A549 (cell line): ENCODE results near the gene RAB6D.
"Not testable (repeated sequence)": the region's sequence is repeated elsewhere in the genome, so short reads cannot be mapped to it uniquely, and the experiment has no call there.

Source experiments
- CTCF ChIP-seq: fragments of >200 bp; sonication (Bioruptor Twin); formaldehyde crosslinking; IDR thresholded peaks from 3 replicates; pipeline ENCODE4 v1.5.1; 2016
- E2F6 ChIP-seq: IDR thresholded peaks from 2 replicates; pipeline ENCODE4 v1.6.1; 2012; ENCODE audit warnings: low read depth, borderline replicate concordance
- EHMT2 ChIP-seq: fragments of 200-600 bp; sonication (generic); IDR thresholded peaks from 2 replicates; pipeline ENCODE4 v1.6.1; 2016; ENCODE audit warnings: antibody characterized with exemption, low read depth, mild to moderate bottlenecking, moderate library complexity
- HMGXB4 ChIP-seq: fragments of 250-450 bp; sonication (Bioruptor Pico); IDR thresholded peaks from 2 replicates; pipeline ENCODE4 v1.5.0; 2021; ENCODE audit warnings: mild to moderate bottlenecking, moderate library complexity, borderline replicate concordance
- MAX ChIP-seq: IDR thresholded peaks from 2 replicates; pipeline ENCODE4 v1.6.1; 2012
- NR3C1 ChIP-seq: fragments of >200 bp; sonication (Bioruptor Twin); formaldehyde crosslinking; IDR thresholded peaks from 3 replicates; pipeline ENCODE4 v1.6.1; 2017
- PBX3 ChIP-seq: IDR thresholded peaks from 2 replicates; pipeline ENCODE4 v1.6.1; 2012
- REST ChIP-seq: fragments of 200-600 bp; sonication (generic); IDR thresholded peaks from 2 replicates; pipeline ENCODE4 v1.6.1; 2016; ENCODE audit warnings: antibody characterized with exemption, mild to moderate bottlenecking, moderate library complexity
- RNF2 ChIP-seq: fragments of 200-600 bp; sonication (generic); IDR thresholded peaks from 2 replicates; pipeline ENCODE4 v1.6.1; 2016; ENCODE audit warnings: low read depth, mild to moderate bottlenecking, antibody characterized with exemption, moderate library complexity, borderline replicate concordance

GRCh38 chr2:131388834-131389233 lies 24.9 kb upstream of the RAB6D start:
- not testable (repeated sequence) for TF ChIP-seq CTCF, HMGXB4, RNF2, E2F6, PBX3, EHMT2, MAX, NR3C1, REST
